HL-60/S4 (cell line): Measurements from ENCODE around the gene PGLYRP2.

Experiments used
- in situ Hi-C: fragments of 300-500 bp; cut with MboI; formaldehyde crosslinking; loops from 2 replicates; pipeline ENCODE4 v1.14.3; 2022; ENCODE audit warnings: low sequenced_read_pairs

The PGLYRP2 gene

GRCh38 chr19:15427991-15428471 lies 51.3 kb downstream of the PGLYRP2 start:
- in situ Hi-C loops: no loop called here

- in situ Hi-C loops: no loop called here
These were observed 52.0 kb downstream of the PGLYRP2 start for GRCh38 chr19:15427350-15427700.

GRCh38 chr19:15426485-15427349 lies 52.6 kb downstream of the PGLYRP2 start:
- in situ Hi-C loops: no loop called here

- in situ Hi-C loops: no loop called here
These were observed 53.9 kb downstream of the PGLYRP2 start for GRCh38 chr19:15425321-15425950.

GRCh38 chr19:15424692-15425272 lies 54.5 kb downstream of the PGLYRP2 start:
- in situ Hi-C loops: no loop called here

- in situ Hi-C loops: no loop called here
These were observed 55.2 kb downstream of the PGLYRP2 start for GRCh38 chr19:15424121-15424520.

- in situ Hi-C loops: no loop called here
These were observed 56.2 kb downstream of the PGLYRP2 start for GRCh38 chr19:15423130-15423529.

GRCh38 chr19:15422296-15423075 lies 56.8 kb downstream of the PGLYRP2 start:
- in situ Hi-C loops: no loop called here

- in situ Hi-C loops: no loop called here
These were observed 57.5 kb downstream of the PGLYRP2 start for GRCh38 chr19:15421721-15422260.

GRCh38 chr19:15421136-15421695 lies 58.1 kb downstream of the PGLYRP2 start:
- in situ Hi-C loops: no loop called here

- in situ Hi-C loops: loop anchor here (10.0 kb wide), 1 partner anchor 135 kb away; no protein-coding TSS in a partner anchor
These were observed 59.8 kb downstream of the PGLYRP2 start for GRCh38 chr19:15419413-15420025.
